ENCODE measurements around the gene FILIP1L.

GRCh38 chr3:99971761-99972160 lies 142.5 kb downstream of the FILIP1L start:
- TF ChIP-seq CTCF (IDR thresholded peaks at IDR 0.05) (no peak), EZH2phosphoT487 (IDR thresholded peaks at IDR 0.05) (no peak)
